SK-N-SH treated with all-trans-retinoic acid at 6 μM for 48 hours (cell line): ENCODE data around the gene CD320.
"Not testable (repeated sequence)": the region's sequence is repeated elsewhere in the genome, so short reads cannot be mapped to it uniquely, and the experiment has no call there.

Experiments used
- CSDC2 ChIP-seq: fragments of 250-450 bp; sonication (Bioruptor Pico); IDR thresholded peaks from 2 replicates; pipeline ENCODE4 v1.5.0; 2020; ENCODE audit warnings: mild to moderate bottlenecking, moderate library complexity
- OSR1 ChIP-seq: fragments of 250-450 bp; sonication (Bioruptor Pico); IDR thresholded peaks from 2 replicates; pipeline ENCODE4 v1.8.0; 2022; ENCODE audit warnings: moderate library complexity, mild to moderate bottlenecking, inconsistent platforms
- TOX ChIP-seq: fragments of 250-450 bp; sonication (Bioruptor Pico); IDR thresholded peaks from 2 replicates; pipeline ENCODE4 v1.8.0; 2021; ENCODE audit warnings: mild to moderate bottlenecking, moderate library complexity, borderline replicate concordance
- TF ChIP-seq, protein P1 (sequence below): fragments of 250-450 bp; sonication (Bioruptor Pico); IDR thresholded peaks from 2 replicates; pipeline ENCODE4 v1.5.1; 2020; ENCODE audit warnings: low read depth, mild to moderate bottlenecking, moderate library complexity
- TF ChIP-seq, protein P2 (sequence below): fragments of 250-450 bp; sonication (Bioruptor Pico); IDR thresholded peaks from 2 replicates; pipeline ENCODE4 v1.5.0; 2020; ENCODE audit warnings: mild to moderate bottlenecking, moderate library complexity

DNA sequence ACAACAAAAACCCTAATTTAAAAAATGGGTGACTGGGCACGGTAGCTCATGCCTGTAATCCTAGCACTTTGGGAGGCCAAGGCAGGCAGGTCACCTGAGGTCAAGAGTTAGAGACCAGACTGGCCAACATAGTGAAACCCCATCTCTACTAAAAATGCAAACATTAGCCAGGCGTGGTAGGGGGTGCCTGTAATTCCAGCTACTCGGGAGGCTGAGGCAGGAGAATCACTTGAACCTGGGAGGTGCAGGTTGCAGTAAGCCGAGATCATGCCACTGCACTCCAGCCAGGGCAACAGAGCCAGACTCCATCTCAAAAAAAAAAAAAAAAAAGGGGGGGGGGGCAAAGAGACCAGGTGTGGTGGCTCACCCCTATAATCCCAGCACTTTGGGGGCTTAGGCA lies 43.9 kb downstream of the CD320 start:
- TF ChIP-seq, protein P1, sequence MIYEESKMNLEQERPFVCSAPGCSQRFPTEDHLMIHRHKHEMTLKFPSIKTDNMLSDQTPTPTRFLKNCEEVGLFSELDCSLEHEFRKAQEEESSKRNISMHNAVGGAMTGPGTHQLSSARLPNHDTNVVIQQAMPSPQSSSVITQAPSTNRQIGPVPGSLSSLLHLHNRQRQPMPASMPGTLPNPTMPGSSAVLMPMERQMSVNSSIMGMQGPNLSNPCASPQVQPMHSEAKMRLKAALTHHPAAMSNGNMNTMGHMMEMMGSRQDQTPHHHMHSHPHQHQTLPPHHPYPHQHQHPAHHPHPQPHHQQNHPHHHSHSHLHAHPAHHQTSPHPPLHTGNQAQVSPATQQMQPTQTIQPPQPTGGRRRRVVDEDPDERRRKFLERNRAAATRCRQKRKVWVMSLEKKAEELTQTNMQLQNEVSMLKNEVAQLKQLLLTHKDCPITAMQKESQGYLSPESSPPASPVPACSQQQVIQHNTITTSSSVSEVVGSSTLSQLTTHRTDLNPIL (CRISPR knock-in tag), result not testable (repeated sequence)
- TF ChIP-seq, protein P2, sequence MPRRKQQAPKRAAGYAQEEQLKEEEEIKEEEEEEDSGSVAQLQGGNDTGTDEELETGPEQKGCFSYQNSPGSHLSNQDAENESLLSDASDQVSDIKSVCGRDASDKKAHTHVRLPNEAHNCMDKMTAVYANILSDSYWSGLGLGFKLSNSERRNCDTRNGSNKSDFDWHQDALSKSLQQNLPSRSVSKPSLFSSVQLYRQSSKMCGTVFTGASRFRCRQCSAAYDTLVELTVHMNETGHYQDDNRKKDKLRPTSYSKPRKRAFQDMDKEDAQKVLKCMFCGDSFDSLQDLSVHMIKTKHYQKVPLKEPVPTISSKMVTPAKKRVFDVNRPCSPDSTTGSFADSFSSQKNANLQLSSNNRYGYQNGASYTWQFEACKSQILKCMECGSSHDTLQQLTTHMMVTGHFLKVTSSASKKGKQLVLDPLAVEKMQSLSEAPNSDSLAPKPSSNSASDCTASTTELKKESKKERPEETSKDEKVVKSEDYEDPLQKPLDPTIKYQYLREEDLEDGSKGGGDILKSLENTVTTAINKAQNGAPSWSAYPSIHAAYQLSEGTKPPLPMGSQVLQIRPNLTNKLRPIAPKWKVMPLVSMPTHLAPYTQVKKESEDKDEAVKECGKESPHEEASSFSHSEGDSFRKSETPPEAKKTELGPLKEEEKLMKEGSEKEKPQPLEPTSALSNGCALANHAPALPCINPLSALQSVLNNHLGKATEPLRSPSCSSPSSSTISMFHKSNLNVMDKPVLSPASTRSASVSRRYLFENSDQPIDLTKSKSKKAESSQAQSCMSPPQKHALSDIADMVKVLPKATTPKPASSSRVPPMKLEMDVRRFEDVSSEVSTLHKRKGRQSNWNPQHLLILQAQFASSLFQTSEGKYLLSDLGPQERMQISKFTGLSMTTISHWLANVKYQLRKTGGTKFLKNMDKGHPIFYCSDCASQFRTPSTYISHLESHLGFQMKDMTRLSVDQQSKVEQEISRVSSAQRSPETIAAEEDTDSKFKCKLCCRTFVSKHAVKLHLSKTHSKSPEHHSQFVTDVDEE (CRISPR knock-in tag), result not testable (repeated sequence)
- not testable (repeated sequence) for TF ChIP-seq CSDC2, OSR1, TOX (CRISPR knock-in tag)
